H1 (cell line): ENCODE results near the gene TCF19. TPM values are rescaled to one million over a fixed set of nuclear protein-coding genes. Genes with fewer than 3 reads are reported as not detected.
"Not testable (repeated sequence)": the region's sequence is repeated elsewhere in the genome, so short reads cannot be mapped to it uniquely, and the experiment has no call there.

Experiments
- CTCF ChIA-PET: fragments of 300-600 bp; sonication (Branson Sonifier 250); formaldehyde crosslinking; loops from one replicate; lab custom pipeline; 2021; ENCODE audit not compliant: partially characterized antibody; lab: Charles Lee
- POLR2A ChIA-PET: fragments of 300-600 bp; sonication (Branson Sonifier 250); formaldehyde crosslinking; loops from one replicate; lab custom pipeline; 2021; ENCODE audit warnings: inconsistent platforms; ENCODE audit not compliant: partially characterized antibody; lab: Charles Lee
- DNase-seq, 2 experiments: peaks; one replicate each; pipeline versions ENCODE4 v3.0.0 to v3.0.0-alpha.2; 2010 to 2022; ENCODE audit warnings: low spot score in 2 of 2, low read depth in 1 of 2, mixed read lengths in 1 of 2
- FAIRE-seq: peaks from 2 replicates; lab custom pipeline; 2011; peaks lifted over from hg19 to GRCh38; lab: Jason Lieb, UNC
- H2AFZ ChIP-seq: 2 replicates; pipeline ENCODE4 v1.8.1; 2012; ENCODE audit warnings: low read length, inconsistent platforms
- H2AK5ac ChIP-seq: 2 replicates; pipeline ENCODE4 v1.6.1; 2013; ENCODE audit warnings: low read depth, low read length
- H2BK120ac ChIP-seq: replicated peaks from 2 replicates; pipeline ENCODE3; 2013; ENCODE audit warnings: low read depth, low read length, inconsistent platforms
- H2BK12ac ChIP-seq: 2 replicates; pipeline ENCODE4 v1.6.1; 2013; ENCODE audit warnings: low read depth, low read length
- H2BK15ac ChIP-seq: 2 replicates; pipeline ENCODE4 v1.6.1; 2013; ENCODE audit warnings: low read length
- H2BK20ac ChIP-seq: 2 replicates; pipeline ENCODE4 v1.6.1; 2013; ENCODE audit warnings: low read length
- H2BK5ac ChIP-seq: 2 replicates; pipeline ENCODE4 v1.6.1; 2013; ENCODE audit warnings: low read depth, low read length
- H3K14ac ChIP-seq: 2 replicates; pipeline ENCODE4 v1.6.1; 2013; ENCODE audit warnings: inconsistent platforms; ENCODE audit not compliant: insufficient read length
- H3K18ac ChIP-seq: 2 replicates; pipeline ENCODE4 v1.6.1; 2013; ENCODE audit warnings: low read length; ENCODE audit errors: extremely low read depth
- H3K23ac ChIP-seq: 2 replicates; pipeline ENCODE4 v1.6.1; 2013; ENCODE audit warnings: inconsistent platforms; ENCODE audit not compliant: insufficient read length
- H3K23me2 ChIP-seq: 2 replicates; pipeline ENCODE4 v1.6.1; 2013; ENCODE audit warnings: low read depth, low read length
- H3K27ac ChIP-seq: 2 replicates; pipeline ENCODE4 v1.6.1; 2011; ENCODE audit warnings: low read depth, low read length, inconsistent platforms
- H3K27me3 ChIP-seq, 4 experiments: replicated peaks in 1 of 4; 1 replicate in 1 of 4; 2 replicates in 3 of 4; pipeline versions ENCODE4 v1.6.1 to v1.8.1; 2011 to 2013; ENCODE audit warnings: low read length in 3 of 4, mild to moderate bottlenecking in 3 of 4, inconsistent platforms in 2 of 4, mixed read lengths in 2 of 4, moderate library complexity in 1 of 4; ENCODE audit not compliant: control insufficient read depth in 3 of 4, insufficient read depth in 3 of 4; ENCODE audit errors: extremely low read depth in 1 of 4
- H3K36me3 ChIP-seq, 4 experiments: 2 replicates each; pipeline versions ENCODE4 v1.6.1 to v1.8.1; 2011 to 2013; ENCODE audit warnings: mild to moderate bottlenecking in 4 of 4, low read length in 3 of 4, moderate library complexity in 2 of 4, control low read depth in 1 of 4, inconsistent platforms in 1 of 4; ENCODE audit not compliant: insufficient read depth in 4 of 4, control insufficient read depth in 2 of 4
- H3K4ac ChIP-seq: replicated peaks from 2 replicates; pipeline ENCODE3; 2013; ENCODE audit warnings: low read length, low read depth, mixed read lengths, inconsistent platforms; ENCODE audit not compliant: insufficient read length
- H3K4me1 ChIP-seq, 4 experiments: replicated peaks in 1 of 4; 1 replicate in 1 of 4; 2 replicates in 3 of 4; pipeline versions ENCODE4 v1.6.1 to v1.8.1; 2011 to 2013; ENCODE audit warnings: low read length in 3 of 4, inconsistent platforms in 2 of 4, mixed read lengths in 1 of 4; ENCODE audit not compliant: insufficient read depth in 4 of 4, control insufficient read depth in 3 of 4
- H3K4me2 ChIP-seq, 2 experiments: 2 replicates each; pipeline versions ENCODE4 v1.6.1 to v1.8.1; 2011 to 2013; ENCODE audit warnings: low read depth in 2 of 2, low read length in 2 of 2, control low read depth in 1 of 2, inconsistent platforms in 1 of 2, mild to moderate bottlenecking in 1 of 2; ENCODE audit not compliant: insufficient read depth in 1 of 2
- H3K4me3 ChIP-seq, 4 experiments: fragments of 200-600, 300-600 bp in 1 of 4; sonication (generic), shearing (Covaris generic), sonication (Bioruptor Twin) in 1 of 4; 2 replicates each; pipeline versions ENCODE4 v1.5.1 to v1.8.1; 2011 to 2016; ENCODE audit warnings: low read length in 4 of 4, low read depth in 3 of 4, control low read depth in 2 of 4, inconsistent platforms in 2 of 4, mild to moderate bottlenecking in 2 of 4, mixed read lengths in 1 of 4, moderate library complexity in 1 of 4; ENCODE audit not compliant: insufficient read depth in 2 of 4; ENCODE audit errors: extremely low read depth in 1 of 4
- H3K56ac ChIP-seq: replicated peaks from 2 replicates; pipeline ENCODE3; 2013; ENCODE audit warnings: low read depth, mild to moderate bottlenecking, mixed read lengths, low read length, inconsistent platforms; ENCODE audit not compliant: insufficient read length
- H3K79me1 ChIP-seq: 2 replicates; pipeline ENCODE4 v1.6.1; 2013; ENCODE audit warnings: low read depth, low read length, control low read depth
- H3K79me2 ChIP-seq, 2 experiments: 2 replicates each; pipeline versions ENCODE4 v1.6.1 to v1.8.1; 2012 to 2013; ENCODE audit warnings: low read length in 2 of 2, mild to moderate bottlenecking in 2 of 2, inconsistent platforms in 1 of 2; ENCODE audit not compliant: insufficient read depth in 2 of 2, control insufficient read depth in 1 of 2
- H3K9ac ChIP-seq, 4 experiments: replicated peaks in 1 of 4; 1 replicate in 1 of 4; 2 replicates in 3 of 4; pipeline versions ENCODE4 v1.6.1 to v1.8.1; 2011 to 2013; ENCODE audit warnings: low read depth in 3 of 4, low read length in 3 of 4, control low read depth in 2 of 4, mild to moderate bottlenecking in 2 of 4, moderate library complexity in 2 of 4, inconsistent platforms in 1 of 4; ENCODE audit errors: extremely low read depth in 1 of 4
- H3K9me3 ChIP-seq, 2 experiments: 2 replicates each; pipeline versions ENCODE4 v1.6.1 to v1.8.1; 2012 to 2013; ENCODE audit warnings: mild to moderate bottlenecking in 2 of 2, moderate library complexity in 2 of 2, control low read depth in 1 of 2, inconsistent platforms in 1 of 2, low read depth in 1 of 2, low read length in 1 of 2, mixed read lengths in 1 of 2; ENCODE audit not compliant: insufficient read depth in 2 of 2
- H4K20me1 ChIP-seq, 2 experiments: replicated peaks in 1 of 2; 2 replicates each; pipeline versions ENCODE3 to v1.8.1; 2011 to 2013; ENCODE audit warnings: inconsistent platforms in 2 of 2, low read length in 2 of 2, mild to moderate bottlenecking in 1 of 2; ENCODE audit not compliant: insufficient read depth in 2 of 2, control insufficient read depth in 1 of 2
- H4K5ac ChIP-seq: 2 replicates; pipeline ENCODE4 v1.6.1; 2013; ENCODE audit warnings: low read length, low read depth, mixed read lengths, inconsistent platforms; ENCODE audit not compliant: insufficient read length
- H4K8ac ChIP-seq: 2 replicates; pipeline ENCODE4 v1.8.0; 2013; ENCODE audit warnings: mild to moderate bottlenecking, moderate library complexity, low read length, inconsistent platforms; ENCODE audit not compliant: insufficient read depth; ENCODE audit errors: extremely low read depth
- H4K91ac ChIP-seq: replicated peaks from 2 replicates; pipeline ENCODE3; 2013; ENCODE audit warnings: low read length, mixed read lengths, inconsistent platforms; ENCODE audit not compliant: insufficient read length
- RAD21 ChIP-seq, 2 experiments: IDR thresholded peaks in 1 of 2; conservative IDR thresholded peaks in 1 of 2; 2 replicates each; pipeline ENCODE4 v1.6.1; 2011; ENCODE audit warnings: low read depth in 2 of 2, low read length in 2 of 2, improper control_type of control experiment in 1 of 2, inconsistent platforms in 1 of 2, mild to moderate bottlenecking in 1 of 2, moderate library complexity in 1 of 2
- whole genome bisulfite sequencing, 2 experiments: shearing (Covaris generic) in 1 of 2; methylation state at CpG; one replicate each; pipeline versions ENCODE4 v1.1.6 to v1.1.7; 2013 to 2015; ENCODE audit warnings: low lambda C conversion rate in 2 of 2, mixed read lengths in 2 of 2, inconsistent platforms in 1 of 2, low coverage in 1 of 2, missing lambda C conversion rate in 1 of 2; ENCODE audit not compliant: insufficient replicate concordance in 2 of 2, insufficient coverage in 1 of 2, insufficient read length in 1 of 2; ENCODE audit errors: extremely low coverage in 1 of 2, missing lambda C conversion rate in 1 of 2; 5-methylcytosine and 5-hydroxymethylcytosine counted together
- polyA plus RNA-seq, 7 experiments: library from polyadenylated mRNA; depleted of rRNA in 3 of 7; stranded (reverse) in 5 of 7; unstranded in 2 of 7; fragments of >200 nt in 5 of 7; fragments of 200-250 nt in 2 of 7; gene quantifications; 1 replicate in 5 of 7; 2 replicates in 1 of 7; 4 replicates in 1 of 7; pipeline versions ENCODE4 v1.2.1 to v1.2.3, GENCODE V29; 2011 to 2013; ENCODE audit warnings: missing spikeins in 2 of 7, mixed read lengths in 2 of 7
- total RNA-seq: library from RNA; stranded (reverse); fragmentation: NEBNext Ultra II Directional; extraction: Animal tissue kit (Norgen Biotek cat#: 25700); gene quantifications from 2 replicates; pipeline ENCODE4 v1.2.1, GENCODE V29; 2021

Gene TCF19
- total and polyA plus RNA-seq, 2 of the 8 experiments (the other 6 are each of a cell fraction or from before 2014, with no cell fraction given), result 7.2 to 11.0 TPM

- H2BK12ac ChIP-seq, H4K20me1 ChIP-seq, H2BK15ac ChIP-seq, H4K5ac ChIP-seq, H3K23ac ChIP-seq, H3K56ac ChIP-seq: not testable (repeated sequence)
- POLR2A ChIA-PET, result interaction anchor here (61.6 kb wide), 1 partner anchor 42 kb away, joined by 2251 read pairs; the partner anchor contains the start of genes CCHCR1, CDSN, POU5F1 and PSORS1C1
- TF ChIP-seq RAD21 (IDR thresholded peaks at IDR 0.05 in 1 of 2, conservative IDR thresholded peaks at IDR 0.05 in 1 of 2; ENCODE audit: low read depth in 2 of 2, low read length in 2 of 2), result peak in 1 of 2 experiments; percentile 21; a peak in 1 of 4 replicates
- TF ChIP-seq, all 59 proteins: peak for 1; not testable (repeated sequence) for 58
- not testable (repeated sequence) for H3K4me3 ChIP-seq, H3K14ac ChIP-seq, H3K4ac ChIP-seq, H3K4me2 ChIP-seq, H3K27me3 ChIP-seq, H3K36me3 ChIP-seq, H4K91ac ChIP-seq, H3K18ac ChIP-seq, H3K4me1 ChIP-seq, H3K79me1 ChIP-seq, H4K8ac ChIP-seq, H2BK120ac ChIP-seq, DNase-seq, H3K79me2 ChIP-seq, H3K9me3 ChIP-seq, H3K27ac ChIP-seq, H3K23me2 ChIP-seq, FAIRE-seq, H2AFZ ChIP-seq, H3K9ac ChIP-seq, H2BK20ac ChIP-seq, H2AK5ac ChIP-seq, H2BK5ac ChIP-seq
- WGBS, 2 experiments, result 69% methylated on average over 3 of the region's 3 CpGs; no CpG with 5 or more reads in 1 of the 2 experiments
- CTCF ChIA-PET, result interaction anchor here (1.2 to 11.0 kb wide), 10 partner anchors 15 to 178 kb away, joined by 3 to 94 read pairs (median 4); no protein-coding TSS in a partner anchor
Measured at GRCh38 chr6:31189223-31189622, 30.8 kb downstream of the TCF19 start.
